ENCODE measurements around the gene SNX14.
A peak's percentile ranks its signal among the peaks of the same experiment; 100 is the strongest.

Gene SNX14, protein sequence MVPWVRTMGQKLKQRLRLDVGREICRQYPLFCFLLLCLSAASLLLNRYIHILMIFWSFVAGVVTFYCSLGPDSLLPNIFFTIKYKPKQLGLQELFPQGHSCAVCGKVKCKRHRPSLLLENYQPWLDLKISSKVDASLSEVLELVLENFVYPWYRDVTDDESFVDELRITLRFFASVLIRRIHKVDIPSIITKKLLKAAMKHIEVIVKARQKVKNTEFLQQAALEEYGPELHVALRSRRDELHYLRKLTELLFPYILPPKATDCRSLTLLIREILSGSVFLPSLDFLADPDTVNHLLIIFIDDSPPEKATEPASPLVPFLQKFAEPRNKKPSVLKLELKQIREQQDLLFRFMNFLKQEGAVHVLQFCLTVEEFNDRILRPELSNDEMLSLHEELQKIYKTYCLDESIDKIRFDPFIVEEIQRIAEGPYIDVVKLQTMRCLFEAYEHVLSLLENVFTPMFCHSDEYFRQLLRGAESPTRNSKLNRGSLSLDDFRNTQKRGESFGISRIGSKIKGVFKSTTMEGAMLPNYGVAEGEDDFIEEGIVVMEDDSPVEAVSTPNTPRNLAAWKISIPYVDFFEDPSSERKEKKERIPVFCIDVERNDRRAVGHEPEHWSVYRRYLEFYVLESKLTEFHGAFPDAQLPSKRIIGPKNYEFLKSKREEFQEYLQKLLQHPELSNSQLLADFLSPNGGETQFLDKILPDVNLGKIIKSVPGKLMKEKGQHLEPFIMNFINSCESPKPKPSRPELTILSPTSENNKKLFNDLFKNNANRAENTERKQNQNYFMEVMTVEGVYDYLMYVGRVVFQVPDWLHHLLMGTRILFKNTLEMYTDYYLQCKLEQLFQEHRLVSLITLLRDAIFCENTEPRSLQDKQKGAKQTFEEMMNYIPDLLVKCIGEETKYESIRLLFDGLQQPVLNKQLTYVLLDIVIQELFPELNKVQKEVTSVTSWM

DNA sequence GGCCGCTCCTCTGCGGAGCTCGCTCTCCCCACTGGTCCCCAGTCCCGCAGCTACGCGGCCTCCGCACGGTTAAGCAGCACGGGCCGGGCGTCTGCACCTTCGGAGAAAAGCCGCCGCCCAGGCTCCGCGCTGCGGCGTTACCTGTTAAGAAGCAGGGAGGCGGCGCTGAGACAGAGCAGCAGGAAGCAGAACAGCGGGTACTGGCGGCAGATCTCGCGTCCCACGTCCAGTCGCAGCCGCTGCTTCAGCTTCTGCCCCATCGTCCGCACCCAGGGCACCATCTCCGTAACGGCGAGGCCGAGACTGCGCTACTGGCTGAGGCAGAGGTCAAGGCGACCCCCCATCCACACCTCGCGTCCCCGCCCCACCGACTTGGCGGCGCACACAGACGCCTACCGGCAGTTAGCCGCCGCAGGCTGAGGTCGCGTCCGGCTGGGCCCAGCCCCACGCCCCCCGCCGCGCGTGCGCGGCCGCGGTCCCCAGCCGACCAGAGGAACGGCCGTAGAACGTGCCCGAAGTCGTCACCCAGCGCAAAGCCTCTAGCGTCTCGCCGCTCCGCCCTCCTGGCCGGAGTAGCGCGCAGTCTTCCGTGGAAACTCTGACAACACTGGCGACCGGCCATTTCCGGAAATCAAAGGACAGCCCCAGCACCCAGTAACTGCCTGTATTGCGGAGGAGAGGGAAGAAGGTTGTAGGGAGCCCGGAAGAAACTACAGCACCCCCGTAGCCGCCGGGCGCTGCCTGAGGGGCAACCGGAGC lies at the start of gene SNX14:
SNX14 (minus strand) TSS at position 421 of the 759 bp plus-strand sequence; CDS start at position 281, 140 bp downstream.
- DNase-seq (ENCODE audit: low read depth) = peak; percentile 97

DNA sequence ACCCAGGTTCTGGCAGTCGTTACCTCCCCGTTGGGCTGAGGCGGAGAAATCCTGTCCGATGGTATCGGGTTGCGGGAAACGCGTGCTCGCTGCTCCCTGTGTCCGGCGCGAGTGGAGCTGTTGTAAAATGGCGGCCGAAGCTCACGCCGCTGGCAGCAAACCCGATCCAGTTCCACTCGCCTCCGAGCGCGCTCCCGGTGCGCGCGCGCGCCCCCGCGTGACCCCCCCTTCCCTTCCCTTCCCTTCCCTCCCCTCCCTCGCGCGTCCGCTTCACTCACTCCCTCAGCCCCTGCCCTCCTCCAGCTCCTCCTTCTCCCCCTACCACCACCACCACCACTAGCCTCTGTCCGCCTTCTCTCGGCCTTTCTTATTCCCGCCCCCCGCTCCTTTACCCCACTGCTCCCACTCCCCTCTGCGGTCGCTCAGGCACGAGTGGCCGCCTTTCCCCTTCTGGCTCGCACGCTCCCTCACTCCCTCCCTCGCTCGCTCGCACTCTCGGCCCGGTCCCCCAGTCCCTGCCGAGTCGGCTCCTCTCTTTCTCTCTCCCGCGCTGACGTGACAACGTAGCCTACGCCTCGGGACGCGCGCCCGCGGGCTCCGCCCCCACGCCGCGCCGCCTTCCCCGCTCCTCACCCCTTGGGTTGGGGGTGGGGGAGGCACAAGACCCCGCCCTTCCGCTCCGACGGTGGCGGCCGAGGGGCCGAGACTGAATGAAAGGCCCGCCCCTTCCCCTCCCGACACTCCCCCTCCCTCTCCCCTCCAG lies 49.3 kb upstream of the SNX14 start, which contains the start of gene SYNCRIP:
SYNCRIP (minus strand) TSS at position 113 of the 763 bp plus-strand sequence. CDS start 1,447 bp downstream, outside the sequence.
- DNase-seq (ENCODE audit: low read depth) = peak; percentile 99

- DNase-seq (ENCODE audit: low read depth) = peak; percentile 65
These were observed 48.5 kb upstream of the SNX14 start for GRCh38 chr6:85641897-85642773.

- peak; percentile 70 for DNase-seq (ENCODE audit: low read depth)
These were observed 47.9 kb upstream of the SNX14 start for GRCh38 chr6:85641522-85641896.

- DNase-seq (ENCODE audit: low read depth) = no peak
These were observed 47.2 kb upstream of the SNX14 start for GRCh38 chr6:85640821-85641220.

DNA sequence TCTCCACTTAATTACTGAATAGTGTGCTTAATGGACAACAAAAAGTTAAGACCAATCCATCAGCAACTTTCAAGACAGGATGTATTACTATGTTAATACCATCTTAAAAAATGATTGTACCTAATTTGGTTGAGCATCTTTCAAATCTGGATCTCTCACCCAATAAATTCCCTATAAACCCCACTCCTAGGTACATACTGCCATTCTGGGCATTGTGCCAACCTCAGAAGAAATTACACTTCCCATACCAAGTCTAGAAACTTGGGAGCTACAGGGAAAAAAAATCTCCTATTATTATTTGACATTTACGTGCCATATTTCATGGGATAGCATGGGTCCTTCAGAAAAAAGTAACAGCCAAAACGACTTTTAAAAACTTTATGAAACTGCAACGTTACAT lies 43.9 kb upstream of the SNX14 start:
- DNase-seq (ENCODE audit: low read depth) = no peak

DNA sequence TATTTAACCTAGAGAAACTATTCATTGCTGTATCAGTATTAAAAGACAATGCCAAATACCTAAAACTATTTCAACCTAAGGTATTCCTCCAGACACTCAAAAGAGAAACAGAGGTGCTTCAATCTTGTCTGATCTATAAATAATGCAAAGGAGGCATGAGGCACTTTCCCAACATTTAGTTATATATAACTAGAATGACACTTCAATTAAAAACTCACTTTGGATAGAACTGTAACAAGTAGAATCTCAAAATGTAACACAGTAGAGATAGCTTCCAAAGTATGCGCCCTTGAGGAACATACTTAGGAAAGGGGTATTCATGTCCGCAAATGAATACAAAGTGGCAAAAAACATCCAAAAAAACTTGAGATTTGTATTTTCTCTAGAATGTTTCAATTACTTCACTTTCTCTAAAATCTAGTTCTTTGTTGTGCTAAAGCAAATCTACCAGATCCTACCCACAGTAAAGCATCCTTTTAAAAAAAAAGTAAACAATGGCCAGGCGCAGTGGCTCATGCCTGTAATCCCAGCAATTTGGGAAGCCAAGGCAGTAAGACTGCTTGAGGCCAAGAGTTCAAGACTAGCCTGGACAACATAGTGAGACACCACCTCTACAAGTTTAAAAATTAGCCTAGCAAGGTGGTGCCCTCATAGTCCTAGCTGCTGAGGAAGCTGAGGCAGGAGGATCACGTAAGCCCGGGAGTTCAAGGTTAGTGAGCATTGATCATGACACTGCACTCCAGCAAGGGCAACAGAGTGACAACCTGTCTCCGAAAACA lies 38.7 kb upstream of the SNX14 start:
- DNase-seq (ENCODE audit: low read depth) = no peak

- peak; percentile 24 for DNase-seq (ENCODE audit: low read depth)
These were observed 37.5 kb upstream of the SNX14 start for GRCh38 chr6:85631117-85631516.

DNA sequence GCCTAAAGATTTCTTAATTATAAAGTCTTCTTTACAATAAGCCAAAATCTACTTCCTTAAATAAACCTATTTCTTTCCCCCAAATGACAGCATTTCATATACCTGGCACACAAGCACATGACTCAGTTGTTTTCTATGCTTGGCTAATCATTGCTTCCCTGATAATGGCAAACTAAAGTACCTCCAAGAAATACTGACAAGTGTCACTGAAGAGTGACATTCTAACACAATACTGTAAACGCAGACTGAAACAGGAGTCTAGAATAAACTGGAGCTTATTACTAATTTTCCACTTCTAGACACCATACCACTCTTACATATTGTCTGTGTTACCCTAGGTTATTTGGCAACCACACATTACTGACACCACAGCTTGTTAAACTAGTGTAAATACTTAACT lies 34.7 kb upstream of the SNX14 start:
- DNase-seq (ENCODE audit: low read depth) = no peak

- DNase-seq (ENCODE audit: low read depth) = no peak
These were observed 26.6 kb upstream of the SNX14 start for GRCh38 chr6:85620308-85620707.

DNA sequence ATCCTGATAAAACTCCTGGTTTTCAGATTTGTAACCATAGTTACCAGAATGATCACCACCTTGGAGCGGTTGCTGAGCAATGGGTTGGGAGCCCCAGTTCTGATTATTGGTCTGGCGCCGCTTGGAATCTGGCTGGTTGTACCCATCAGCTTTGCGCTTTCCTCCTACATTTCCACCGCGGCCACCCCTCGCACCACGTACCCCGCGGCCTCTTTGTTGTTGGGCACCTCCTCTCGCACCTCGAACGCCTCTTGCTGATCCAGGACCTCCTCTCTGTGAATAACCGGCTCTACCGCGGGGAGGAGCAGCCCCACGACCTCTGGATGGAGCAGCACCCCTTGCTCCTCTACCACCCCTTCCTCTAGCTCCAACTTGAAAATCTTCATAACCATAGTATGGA lies 21.1 kb upstream of the SNX14 start:
- DNase-seq (ENCODE audit: low read depth) = no peak

GRCh38 chr6:85612690-85613474 lies 19.2 kb upstream of the SNX14 start:
- DNase-seq (ENCODE audit: low read depth) = no peak

DNA sequence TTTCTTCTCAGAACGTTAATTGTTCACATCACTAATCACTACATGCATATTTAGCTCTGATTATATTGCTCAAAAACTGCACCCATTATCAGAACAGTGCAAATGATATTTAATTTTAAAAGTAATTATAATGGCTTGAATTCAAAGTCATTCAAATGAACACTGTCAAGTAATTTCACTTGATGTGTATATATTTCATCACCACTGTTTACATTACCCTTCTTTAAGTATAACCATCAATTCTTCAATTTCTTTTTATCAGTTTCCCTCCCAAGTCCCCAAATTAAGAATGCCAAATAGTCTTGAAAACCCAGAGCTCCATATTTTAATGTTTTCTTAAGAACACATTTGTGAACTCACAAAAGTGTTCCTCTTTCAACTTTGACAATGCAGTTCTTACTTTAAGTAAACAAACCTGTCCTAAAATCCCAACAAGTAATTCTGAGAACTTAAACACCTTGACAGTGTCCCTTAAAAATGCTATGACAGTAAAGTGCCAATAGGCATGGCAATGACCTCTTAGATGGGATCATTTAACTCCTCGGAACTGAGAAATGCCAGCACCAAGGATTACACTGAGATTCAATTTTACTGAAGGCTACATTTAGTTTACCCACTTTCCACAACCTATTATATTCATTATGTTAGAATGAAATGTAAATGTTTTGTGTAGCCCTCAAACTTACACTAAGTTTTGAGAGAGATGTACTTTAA lies 16.7 kb upstream of the SNX14 start:
- DNase-seq (ENCODE audit: low read depth) = no peak

DNA sequence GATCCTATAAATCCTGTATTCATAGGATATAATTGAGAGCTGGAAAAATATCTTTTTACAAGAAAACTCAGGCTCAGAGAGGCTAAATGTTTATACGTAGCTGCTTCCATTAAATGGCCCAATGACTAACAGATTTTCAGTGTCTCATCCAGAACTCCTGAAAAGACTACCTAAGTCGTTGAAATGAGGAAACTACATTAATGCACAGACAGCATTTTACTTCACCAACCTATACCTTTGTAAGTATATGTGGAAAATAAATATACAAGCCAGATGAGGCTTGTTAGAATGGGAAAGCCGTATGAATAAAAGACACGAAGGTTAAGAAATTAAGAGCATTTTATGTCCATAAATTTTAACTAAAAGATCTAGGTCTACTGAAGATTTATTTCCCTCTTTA lies 8.4 kb upstream of the SNX14 start:
- DNase-seq (ENCODE audit: low read depth) = no peak

- DNase-seq (ENCODE audit: low read depth) = no peak
These were observed 7.2 kb upstream of the SNX14 start for GRCh38 chr6:85600713-85601313.

DNA sequence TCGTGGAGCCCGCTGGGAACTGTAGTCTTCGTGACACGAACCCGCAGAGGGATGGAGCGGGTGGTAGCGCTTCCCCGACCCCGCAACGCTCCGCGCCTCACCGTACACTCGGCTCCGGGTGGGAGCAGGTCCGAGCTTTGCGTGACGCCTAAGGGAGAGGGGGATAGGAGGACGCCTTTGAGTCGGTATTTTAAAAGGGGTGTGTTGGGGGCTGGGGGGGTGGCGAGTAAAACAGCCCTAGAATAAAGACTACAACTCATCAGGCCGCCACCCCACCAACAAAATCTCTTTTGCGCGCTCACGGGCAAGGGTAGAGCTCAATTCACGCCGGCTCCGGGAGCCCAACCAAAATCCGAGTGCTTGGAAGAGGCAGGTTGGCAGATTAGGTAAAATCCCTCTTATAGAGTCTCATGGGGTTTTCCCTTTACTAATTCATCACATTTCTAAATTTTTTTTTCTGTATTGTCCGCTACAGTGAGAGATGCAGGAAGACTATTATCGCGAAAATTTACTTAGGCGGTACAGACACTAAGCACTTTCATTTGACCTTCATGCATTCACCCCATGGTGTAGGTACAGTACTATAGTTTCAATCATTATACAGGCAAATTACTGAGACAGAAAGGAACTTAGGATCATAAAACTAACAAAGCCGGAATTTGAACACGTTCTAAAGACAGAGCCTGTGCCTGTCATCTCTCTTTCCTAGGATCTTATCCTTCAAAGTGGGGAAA lies 706 bp upstream of the SNX14 start:
- DNase-seq (ENCODE audit: low read depth) = peak; percentile 56

DNA sequence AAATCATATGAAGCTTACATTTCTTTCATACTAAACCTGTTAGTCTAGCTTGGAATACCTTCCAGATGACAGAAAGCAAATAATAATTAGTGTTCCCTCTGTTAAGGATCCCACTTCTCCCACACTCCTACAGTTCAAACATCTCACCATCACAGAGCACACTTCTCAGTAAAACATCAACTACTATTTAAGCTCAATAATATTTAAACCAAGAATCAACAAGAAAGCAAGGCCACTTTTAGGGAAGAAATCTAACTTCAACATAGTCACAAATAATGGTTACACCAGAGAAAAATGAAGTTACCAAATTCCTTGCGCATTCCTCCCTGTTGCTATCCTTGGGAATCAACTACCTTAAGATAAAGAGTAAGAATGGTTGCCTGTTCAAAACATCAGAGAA lies 1.6 kb downstream of the SNX14 start:
- DNase-seq (ENCODE audit: low read depth) = no peak
